Measurements from ENCODE around the gene MISP3.
A peak's percentile ranks its signal among the peaks of the same experiment; 100 is the strongest.
"Not testable (repeated sequence)": the region's sequence is repeated elsewhere in the genome, so short reads cannot be mapped to it uniquely, and the experiment has no call there.

Gene MISP3

GRCh38 chr19:14072535-14073260 is at the start of gene MISP3:
Gene MISP3 (plus strand): TSS chr19:14072786. CDS start chr19:14073310, 524 bp downstream.
- peak within 1 kb of the TSS; percentile 81 for H3K9ac ChIP-seq (ENCODE audit: low read length)
- H3K27ac ChIP-seq (ENCODE audit: low read depth, low read length): peak within 1 kb of the TSS; percentile 75
- peak within 1 kb of the TSS; percentile 84 to 90 for H3K4me3 ChIP-seq (ENCODE audit: low read depth in 1 of 2, low read length in 2 of 2)
- H3K27me3 ChIP-seq (ENCODE audit: control insufficient read depth in 1 of 2, insufficient read depth in 2 of 2, low read length in 2 of 2): no peaks in the 10 kb centered on the region
- no peaks in the 10 kb centered on the region for H3K36me3 ChIP-seq (ENCODE audit: insufficient read depth, low read length)
- no peaks in the 10 kb centered on the region for H3K9me3 ChIP-seq (ENCODE audit: low read length)
- H3K4me1 ChIP-seq (ENCODE audit: insufficient read depth, low read length): peaks cover 11% of the 10 kb centered on the region

GRCh38 chr19:14023404-14024235 is 49.0 kb upstream of the MISP3 start:
- Histone ChIP-seq H3K4me3 (ENCODE audit: low read depth in 1 of 2, low read length in 2 of 2) (no peak overlapping the region), H3K27ac (ENCODE audit: low read depth, low read length) (no peak overlapping the region)

GRCh38 chr19:14026652-14027192 is 45.9 kb upstream of the MISP3 start:
- H3K9ac ChIP-seq (ENCODE audit: low read length); H3K4me3 ChIP-seq (ENCODE audit: low read depth in 1 of 2, low read length in 2 of 2); H3K9me3 ChIP-seq (ENCODE audit: low read length); H3K27ac ChIP-seq (ENCODE audit: low read depth, low read length); H3K36me3 ChIP-seq (ENCODE audit: insufficient read depth, low read length); H3K4me1 ChIP-seq (ENCODE audit: insufficient read depth, low read length): not testable (repeated sequence)
- H3K27me3 ChIP-seq (ENCODE audit: control insufficient read depth in 1 of 2, insufficient read depth in 2 of 2, low read length in 2 of 2): peaks cover 0 to 11% of the 10 kb centered on the region in 2 donors

More at GRCh38 chr19:14023404-14024235, 49.0 kb upstream of the MISP3 start:
- no peak overlapping the region for H3K9ac ChIP-seq (ENCODE audit: low read length)
- H3K36me3 ChIP-seq (ENCODE audit: insufficient read depth, low read length): no peaks in the 10 kb centered on the region
- H3K27me3 ChIP-seq (ENCODE audit: control insufficient read depth in 1 of 2, insufficient read depth in 2 of 2, low read length in 2 of 2): no peaks in the 10 kb centered on the region
- H3K4me1 ChIP-seq (ENCODE audit: insufficient read depth, low read length): no peaks in the 10 kb centered on the region
- no peaks in the 10 kb centered on the region for H3K9me3 ChIP-seq (ENCODE audit: low read length)

- Histone ChIP-seq H3K36me3 (ENCODE audit: insufficient read depth, low read length) (no peaks in the 10 kb centered on the region), H3K9me3 (ENCODE audit: low read length) (no peaks in the 10 kb centered on the region), H3K27ac (ENCODE audit: low read depth, low read length) (no peak within 1 kb of the TSS), H3K4me3 (ENCODE audit: low read depth in 1 of 2, low read length in 2 of 2) (no peak within 1 kb of the TSS), H3K27me3 (ENCODE audit: control insufficient read depth in 1 of 2, insufficient read depth in 2 of 2, low read length in 2 of 2) (peaks cover 0 to 19% of the 10 kb centered on the region in 2 donors), H3K4me1 (ENCODE audit: insufficient read depth, low read length) (peaks cover 4% of the 10 kb centered on the region), H3K9ac (ENCODE audit: low read length) (no peak within 1 kb of the TSS)
Measured at GRCh38 chr19:14027856-14028450, 44.6 kb upstream of the MISP3 start, which contains the start of gene RLN3. Gene RLN3 (plus strand): TSS chr19:14028148. CDS start chr19:14028205, 57 bp downstream.

- H3K4me1 ChIP-seq (ENCODE audit: insufficient read depth, low read length): peaks cover 4% of the 10 kb centered on the region
- H3K27me3 ChIP-seq (ENCODE audit: control insufficient read depth in 1 of 2, insufficient read depth in 2 of 2, low read length in 2 of 2): peaks cover 0 to 19% of the 10 kb centered on the region in 2 donors
- no peaks in the 10 kb centered on the region for H3K36me3 ChIP-seq (ENCODE audit: insufficient read depth, low read length)
- H3K9ac ChIP-seq (ENCODE audit: low read length): no peak overlapping the region
- no peaks in the 10 kb centered on the region for H3K9me3 ChIP-seq (ENCODE audit: low read length)
- no peak overlapping the region for H3K27ac ChIP-seq (ENCODE audit: low read depth, low read length)
- no peak overlapping the region for H3K4me3 ChIP-seq (ENCODE audit: low read depth in 1 of 2, low read length in 2 of 2)
Measured at GRCh38 chr19:14028901-14029300, 43.7 kb upstream of the MISP3 start.

GRCh38 chr19:14030997-14031718 is 41.4 kb upstream of the MISP3 start:
- H3K4me3 ChIP-seq (ENCODE audit: low read depth in 1 of 2, low read length in 2 of 2): peak overlapping the region; percentile 49 to 58
- no peaks in the 10 kb centered on the region for H3K9me3 ChIP-seq (ENCODE audit: low read length)
- H3K36me3 ChIP-seq (ENCODE audit: insufficient read depth, low read length): no peaks in the 10 kb centered on the region
- no peak overlapping the region for H3K27ac ChIP-seq (ENCODE audit: low read depth, low read length)
- no peak overlapping the region for H3K9ac ChIP-seq (ENCODE audit: low read length)
- peaks cover 0 to 19% of the 10 kb centered on the region in 2 donors for H3K27me3 ChIP-seq (ENCODE audit: control insufficient read depth in 1 of 2, insufficient read depth in 2 of 2, low read length in 2 of 2)
- H3K4me1 ChIP-seq (ENCODE audit: insufficient read depth, low read length): peaks cover 4% of the 10 kb centered on the region

- Histone ChIP-seq H3K27me3 (ENCODE audit: control insufficient read depth in 1 of 2, insufficient read depth in 2 of 2, low read length in 2 of 2) (peaks cover 0 to 19% of the 10 kb centered on the region in 2 donors), H3K4me3 (ENCODE audit: low read depth in 1 of 2, low read length in 2 of 2) (peak within 1 kb of the TSS; percentile 49 to 58), H3K4me1 (ENCODE audit: insufficient read depth, low read length) (peaks cover 4% of the 10 kb centered on the region), H3K9ac (ENCODE audit: low read length) (no peak within 1 kb of the TSS), H3K27ac (ENCODE audit: low read depth, low read length) (peak within 1 kb of the TSS; percentile 48), H3K9me3 (ENCODE audit: low read length) (no peaks in the 10 kb centered on the region), H3K36me3 (ENCODE audit: insufficient read depth, low read length) (no peaks in the 10 kb centered on the region)
Measured at GRCh38 chr19:14031719-14032480, 40.7 kb upstream of the MISP3 start, which contains the start of gene IL27RA. Gene IL27RA (plus strand): TSS chr19:14031762. CDS start chr19:14031873, 111 bp downstream.

GRCh38 chr19:14033946-14034345 is 38.6 kb upstream of the MISP3 start:
- Histone ChIP-seq H3K27ac (ENCODE audit: low read depth, low read length) (no peak overlapping the region), H3K9me3 (ENCODE audit: low read length) (no peaks in the 10 kb centered on the region), H3K9ac (ENCODE audit: low read length) (no peak overlapping the region), H3K4me3 (ENCODE audit: low read depth in 1 of 2, low read length in 2 of 2) (no peak overlapping the region), H3K36me3 (ENCODE audit: insufficient read depth, low read length) (no peaks in the 10 kb centered on the region), H3K27me3 (ENCODE audit: control insufficient read depth in 1 of 2, insufficient read depth in 2 of 2, low read length in 2 of 2) (peaks cover 0 to 19% of the 10 kb centered on the region in 2 donors), H3K4me1 (ENCODE audit: insufficient read depth, low read length) (peaks cover 4% of the 10 kb centered on the region)

GRCh38 chr19:14035159-14035558 is 37.4 kb upstream of the MISP3 start:
- peaks cover 0 to 19% of the 10 kb centered on the region in 2 donors for H3K27me3 ChIP-seq (ENCODE audit: control insufficient read depth in 1 of 2, insufficient read depth in 2 of 2, low read length in 2 of 2)
- H3K9ac ChIP-seq (ENCODE audit: low read length); H3K36me3 ChIP-seq (ENCODE audit: insufficient read depth, low read length); H3K27ac ChIP-seq (ENCODE audit: low read depth, low read length); H3K4me1 ChIP-seq (ENCODE audit: insufficient read depth, low read length); H3K9me3 ChIP-seq (ENCODE audit: low read length); H3K4me3 ChIP-seq (ENCODE audit: low read depth in 1 of 2, low read length in 2 of 2): not testable (repeated sequence)

- Histone ChIP-seq H3K27ac (ENCODE audit: low read depth, low read length) (no peak overlapping the region), H3K4me3 (ENCODE audit: low read depth in 1 of 2, low read length in 2 of 2) (no peak overlapping the region), H3K9me3 (ENCODE audit: low read length) (no peaks in the 10 kb centered on the region), H3K9ac (ENCODE audit: low read length) (no peak overlapping the region), H3K4me1 (ENCODE audit: insufficient read depth, low read length) (peaks cover 4% of the 10 kb centered on the region), H3K27me3 (ENCODE audit: control insufficient read depth in 1 of 2, insufficient read depth in 2 of 2, low read length in 2 of 2) (peaks cover 0 to 18% of the 10 kb centered on the region in 2 donors), H3K36me3 (ENCODE audit: insufficient read depth, low read length) (no peaks in the 10 kb centered on the region)
Measured at GRCh38 chr19:14035706-14036105, 36.9 kb upstream of the MISP3 start.
